RKO (cell line): ENCODE measurements around the gene UXT.
A peak's percentile ranks its signal among the peaks of the same experiment; 100 is the strongest.
"Not testable (repeated sequence)": the region's sequence is repeated elsewhere in the genome, so short reads cannot be mapped to it uniquely, and the experiment has no call there.

Experiments
- DNase-seq: peaks from one replicate; pipeline ENCODE4 v3.0.0-alpha.2; 2016; ENCODE audit warnings: low spot score

The UXT gene, protein sequence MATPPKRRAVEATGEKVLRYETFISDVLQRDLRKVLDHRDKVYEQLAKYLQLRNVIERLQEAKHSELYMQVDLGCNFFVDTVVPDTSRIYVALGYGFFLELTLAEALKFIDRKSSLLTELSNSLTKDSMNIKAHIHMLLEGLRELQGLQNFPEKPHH

DNA sequence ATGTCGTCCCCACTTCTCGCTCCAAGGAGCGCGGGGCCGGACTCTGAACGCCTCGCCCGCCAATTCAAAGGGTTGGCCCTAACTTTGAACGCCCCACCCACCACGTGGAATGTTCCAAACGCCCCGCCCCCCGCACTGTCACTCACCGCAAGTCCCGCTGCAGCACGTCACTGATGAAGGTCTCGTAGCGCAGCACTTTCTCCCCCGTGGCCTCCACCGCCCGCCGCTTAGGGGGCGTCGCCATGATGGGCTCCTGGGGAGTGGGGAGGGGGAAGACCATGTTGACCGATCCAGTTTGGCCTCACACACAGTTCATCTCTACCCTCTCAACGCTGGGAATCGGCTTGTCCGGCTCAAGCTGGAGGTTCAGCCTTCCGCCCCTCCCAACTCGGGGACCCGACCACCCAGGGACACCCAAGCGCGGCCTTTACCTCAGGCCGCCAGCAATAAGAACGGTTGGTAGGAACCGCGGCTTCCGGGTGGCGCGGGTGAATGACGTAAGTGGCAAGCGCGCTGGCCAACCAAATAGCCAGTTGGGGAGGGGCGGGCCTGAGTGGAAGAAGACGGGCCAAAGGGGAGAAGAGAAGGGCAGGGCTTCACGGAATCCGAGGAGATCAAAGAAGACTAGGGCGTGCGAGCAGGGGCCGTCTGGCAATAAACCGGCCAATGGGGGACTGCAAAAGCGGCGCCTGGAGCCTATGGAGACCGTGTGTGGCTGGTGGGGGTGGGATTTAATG lies at the start of gene UXT:
Gene UXT (minus strand): TSS at position 497 of the 737 bp plus-strand sequence. CDS start 253 bp downstream, at position 244.
- DNase-seq = peak; percentile 93

- no peak for DNase-seq
Observed at GRCh38 chrX:47707031-47707780, 48.2 kb upstream of the UXT start.

DNA sequence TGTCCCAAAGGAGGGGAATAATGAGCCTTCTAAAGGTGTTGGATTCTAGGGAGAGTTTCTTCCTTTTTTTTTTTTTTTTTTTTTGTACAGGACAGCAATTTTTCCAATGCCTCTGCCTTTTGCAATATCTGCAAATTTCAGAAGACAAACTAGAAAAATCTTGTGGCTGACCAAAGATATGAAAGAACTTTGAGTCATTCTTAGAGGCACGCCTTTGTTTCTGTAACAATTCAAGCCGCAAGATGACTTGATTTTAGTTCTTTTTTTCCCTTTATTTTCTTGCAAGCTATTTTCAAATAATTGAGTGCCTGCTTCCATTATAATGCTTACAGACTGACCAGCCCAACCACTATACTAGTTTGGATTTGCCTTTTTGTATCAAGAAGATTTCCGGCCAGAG lies 47.6 kb upstream of the UXT start:
- DNase-seq = no peak

DNA sequence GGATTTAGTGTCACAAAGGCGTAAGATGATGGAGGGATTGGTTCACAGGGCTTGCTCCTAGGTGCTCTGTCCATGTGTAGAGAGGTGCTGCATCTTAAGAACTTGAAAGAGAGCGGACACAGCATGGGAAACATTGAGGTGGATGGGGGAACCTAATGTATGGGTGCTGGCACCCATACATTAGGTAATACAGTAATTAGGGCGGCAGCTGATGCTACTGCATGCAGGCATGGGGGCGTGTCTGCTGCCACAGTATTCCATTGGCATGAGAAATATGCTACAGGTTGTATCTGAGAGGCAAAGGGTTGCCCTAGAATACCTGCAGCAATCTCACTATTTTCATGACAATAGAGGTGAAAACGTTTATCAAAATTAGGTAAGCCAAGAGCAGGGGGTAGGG lies 45.8 kb upstream of the UXT start:
- DNase-seq = no peak

GRCh38 chrX:47697181-47697580 lies 38.2 kb upstream of the UXT start:
- DNase-seq = no peak

DNA sequence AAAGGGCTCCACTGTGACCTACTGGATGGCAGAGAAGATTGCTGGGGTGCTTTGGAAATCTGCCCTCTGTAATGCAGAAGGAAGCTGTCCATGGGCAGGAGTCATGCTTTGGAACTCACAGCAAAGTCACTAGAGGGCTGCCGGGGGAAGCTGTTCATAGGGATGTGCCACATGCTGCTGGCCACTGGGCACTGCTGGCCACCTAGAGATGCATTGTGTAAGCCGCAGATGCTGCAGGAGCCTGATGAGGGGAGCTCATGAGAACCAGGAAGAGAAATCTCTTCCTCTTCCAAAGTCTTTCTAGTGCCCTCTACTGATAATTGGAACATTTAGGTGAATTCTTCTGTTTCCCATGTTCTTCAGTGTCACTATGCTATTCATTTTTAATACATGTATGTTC lies 31.2 kb upstream of the UXT start:
- peak; percentile 57 for DNase-seq

GRCh38 chrX:47687263-47687662 lies 28.3 kb upstream of the UXT start:
- DNase-seq = no peak

DNA sequence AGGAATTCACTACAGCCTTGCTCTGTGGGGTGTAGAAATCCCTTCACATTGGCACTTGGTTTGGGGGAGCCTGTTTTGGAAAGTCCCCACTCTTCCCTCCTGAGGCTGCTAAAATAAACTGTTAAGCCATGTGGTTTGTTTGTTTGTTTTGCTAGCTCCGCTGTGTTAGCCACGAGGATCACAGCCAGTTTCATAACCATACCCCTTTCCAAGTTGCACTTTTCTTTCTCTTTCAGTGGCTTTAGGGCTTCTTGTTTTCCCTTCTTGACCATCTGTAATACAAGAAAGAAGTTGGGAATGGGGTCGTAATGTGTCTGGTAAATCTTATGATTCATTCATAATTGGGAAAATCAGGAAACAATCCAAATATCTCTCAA lies 24.8 kb upstream of the UXT start:
- DNase-seq = no peak

DNA sequence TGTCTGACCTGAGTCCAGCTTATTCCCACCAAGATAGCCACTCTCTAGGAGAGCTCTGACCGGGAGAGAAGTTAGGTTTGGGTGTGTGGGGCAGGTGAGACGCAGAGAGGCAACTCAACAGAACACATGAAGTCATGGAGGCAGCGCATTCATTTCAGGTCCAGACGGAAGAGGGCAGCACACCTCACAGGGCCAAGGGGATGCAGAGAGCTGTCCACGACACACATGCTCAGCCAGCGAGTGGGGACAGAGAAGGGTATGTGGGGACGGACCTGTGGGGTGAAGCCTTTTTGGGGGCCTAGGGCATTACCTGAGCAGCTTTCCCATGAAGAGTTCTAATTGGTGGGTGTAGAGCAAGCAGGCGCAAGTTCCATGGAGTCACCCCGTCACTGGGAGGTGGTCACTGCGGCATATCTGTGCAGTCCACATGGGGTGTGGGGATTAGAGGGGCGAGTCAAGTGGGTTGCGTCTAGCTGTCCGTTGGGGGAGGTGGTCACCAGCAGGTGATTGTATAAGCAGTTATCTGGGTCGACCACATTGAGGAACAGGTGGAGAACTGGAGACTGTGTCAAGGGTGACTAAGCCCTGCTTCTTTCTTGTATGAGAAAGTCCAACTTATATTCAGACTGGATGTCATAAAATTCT lies 24.3 kb upstream of the UXT start:
- no peak for DNase-seq

DNA sequence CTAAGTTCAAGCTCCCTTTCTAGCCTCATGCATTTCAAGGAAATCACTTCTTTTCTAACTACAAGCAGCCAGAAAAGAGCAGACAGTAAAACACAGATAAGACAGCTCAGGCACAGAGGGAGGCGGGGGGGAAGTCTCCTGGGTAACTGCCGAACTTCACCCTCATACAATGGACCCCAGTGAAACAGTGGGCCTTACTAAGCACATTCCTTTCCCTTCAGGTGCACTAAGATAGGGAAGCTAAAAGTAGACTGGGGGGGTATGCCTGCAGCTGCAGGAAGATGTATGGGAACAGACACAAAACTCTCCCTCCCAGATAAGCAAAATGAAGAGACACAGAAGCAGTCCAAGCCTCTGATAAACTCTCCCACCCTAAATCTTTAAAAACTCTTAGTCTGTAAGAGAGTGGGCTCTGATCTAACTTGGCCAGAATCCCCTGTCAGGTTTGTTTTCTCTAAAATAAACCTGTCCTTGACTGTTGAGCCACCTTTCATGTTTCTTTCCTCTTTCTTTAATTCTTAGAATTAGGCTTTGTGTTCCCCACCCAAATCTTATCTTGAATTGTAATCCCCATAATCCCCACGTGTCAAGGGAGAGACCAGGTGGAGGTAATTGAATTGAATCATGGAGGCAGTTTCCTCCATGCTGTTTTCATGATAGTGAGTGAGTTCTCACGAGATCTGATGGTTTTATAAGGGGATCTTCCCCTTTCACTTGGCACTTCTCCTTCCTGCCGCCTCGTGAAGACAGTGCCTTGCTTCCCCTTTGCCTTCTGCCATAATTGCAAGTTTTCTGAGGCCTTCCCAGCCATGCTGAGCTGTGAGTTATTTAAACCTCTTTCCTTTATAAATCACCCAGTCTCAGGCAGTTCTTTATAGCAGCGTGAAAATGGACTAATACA lies 17.2 kb upstream of the UXT start:
- DNase-seq = not testable (repeated sequence)

GRCh38 chrX:47674776-47675175 lies 15.8 kb upstream of the UXT start:
- no peak for DNase-seq

- DNase-seq = not testable (repeated sequence)
Observed at GRCh38 chrX:47665797-47666196, 6.8 kb upstream of the UXT start.

GRCh38 chrX:47664737-47665136 lies 5.8 kb upstream of the UXT start:
- DNase-seq = no peak

DNA sequence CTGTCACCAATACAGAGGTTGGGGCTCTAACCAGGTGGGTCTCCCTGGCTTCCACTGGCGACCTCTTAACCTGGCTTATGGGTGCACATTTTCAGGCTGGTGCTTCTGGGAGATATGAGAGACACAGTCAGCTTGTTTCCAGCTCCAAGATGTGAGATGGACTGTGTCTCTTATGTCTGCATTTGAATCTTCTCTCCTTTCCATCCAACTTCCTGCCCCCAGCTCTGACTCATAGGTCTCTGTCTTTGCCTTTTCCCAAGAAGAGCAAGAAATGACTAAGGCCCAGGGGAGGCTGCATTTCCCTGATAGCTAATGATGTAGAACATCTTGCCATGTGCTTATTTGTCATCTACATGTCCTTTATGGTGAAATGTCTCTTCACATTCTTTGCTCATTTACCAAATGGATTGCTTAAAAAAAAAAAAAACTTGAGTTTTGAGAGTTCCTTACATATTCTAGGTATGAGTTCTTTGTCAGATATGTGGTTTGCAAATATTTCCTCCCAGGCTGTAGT lies 3.2 kb upstream of the UXT start:
- peak; percentile 69 for DNase-seq

DNA sequence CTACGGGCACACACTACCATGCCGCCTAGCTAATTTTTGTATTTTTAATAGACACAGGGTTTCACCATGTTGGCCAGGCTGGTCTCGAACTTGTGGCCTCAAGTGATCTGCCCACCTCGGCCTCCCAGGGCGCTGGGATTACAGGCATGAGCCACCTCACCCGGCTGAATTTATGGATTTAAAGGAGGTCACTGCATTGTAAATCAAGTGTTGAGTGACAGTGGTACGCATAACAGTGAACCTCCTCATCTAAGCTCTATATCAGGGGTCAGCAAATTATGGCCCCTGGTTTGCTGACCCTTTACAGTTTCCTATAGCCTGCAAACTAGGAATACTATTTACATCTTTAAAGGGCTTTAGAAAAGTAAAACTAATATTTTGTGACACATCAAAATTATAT lies 2.6 kb upstream of the UXT start:
- DNase-seq = no peak

GRCh38 chrX:47659421-47659726 lies 394 bp upstream of the UXT start:
- DNase-seq = no peak

DNA sequence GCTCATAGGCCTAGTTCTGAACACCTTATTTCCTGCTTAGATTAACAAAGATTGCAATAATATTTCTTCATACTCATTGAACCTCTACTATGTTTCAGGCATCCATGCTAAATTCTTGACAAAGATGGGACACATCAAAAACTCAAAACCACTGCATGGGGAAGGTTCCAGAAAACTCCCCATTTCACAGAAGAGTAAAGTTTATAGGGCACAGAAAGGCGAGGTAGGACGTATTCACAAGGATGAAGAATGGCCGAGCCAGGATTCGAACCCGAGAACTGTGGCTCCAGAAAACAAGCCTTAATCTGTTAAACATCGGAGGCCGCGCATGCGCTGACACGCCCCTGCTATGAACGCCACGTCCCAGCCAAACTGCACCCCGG lies 688 bp downstream of the UXT start:
- DNase-seq = no peak

- no peak for DNase-seq
Observed at GRCh38 chrX:47651043-47651905, 7.7 kb downstream of the UXT start.

- peak; percentile 96 for DNase-seq
Observed at GRCh38 chrX:47650164-47651042, 8.6 kb downstream of the UXT start, which contains the start of gene ELK1. ELK1 (minus strand) TSS chrX:47650563; CDS start chrX:47641441, 9,122 bp downstream.

GRCh38 chrX:47649781-47650163 lies 9.2 kb downstream of the UXT start:
- peak; percentile 11 for DNase-seq
